GM10248 (cell line): Measurements from ENCODE around the gene TRMU.

Source experiments
- CTCF ChIA-PET: fragments of 300-600 bp; sonication (Branson Sonifier 250); formaldehyde crosslinking; extraction: SDS; loops from one replicate; lab custom pipeline; 2021; ENCODE audit warnings: antibody characterized with exemption; lab: Yijun Ruan, JAX
- POLR2A ChIA-PET: fragments of 350-650 bp; sonication (Branson Sonifier 250); formaldehyde crosslinking; extraction: SDS; loops from one replicate; lab custom pipeline; 2020; ENCODE audit warnings: antibody characterized with exemption; lab: Yijun Ruan, JAX
- DNase-seq: peaks from one replicate; pipeline ENCODE4 v3.0.0; 2012; ENCODE audit errors: extremely low spot score
- CTCF ChIP-seq: IDR thresholded peaks from 2 replicates; pipeline ENCODE4 v1.5.1; 2012; ENCODE audit warnings: mild to moderate bottlenecking, low read depth; ENCODE audit errors: extremely low read depth, missing control alignments, control extremely low read depth

Gene TRMU

DNA sequence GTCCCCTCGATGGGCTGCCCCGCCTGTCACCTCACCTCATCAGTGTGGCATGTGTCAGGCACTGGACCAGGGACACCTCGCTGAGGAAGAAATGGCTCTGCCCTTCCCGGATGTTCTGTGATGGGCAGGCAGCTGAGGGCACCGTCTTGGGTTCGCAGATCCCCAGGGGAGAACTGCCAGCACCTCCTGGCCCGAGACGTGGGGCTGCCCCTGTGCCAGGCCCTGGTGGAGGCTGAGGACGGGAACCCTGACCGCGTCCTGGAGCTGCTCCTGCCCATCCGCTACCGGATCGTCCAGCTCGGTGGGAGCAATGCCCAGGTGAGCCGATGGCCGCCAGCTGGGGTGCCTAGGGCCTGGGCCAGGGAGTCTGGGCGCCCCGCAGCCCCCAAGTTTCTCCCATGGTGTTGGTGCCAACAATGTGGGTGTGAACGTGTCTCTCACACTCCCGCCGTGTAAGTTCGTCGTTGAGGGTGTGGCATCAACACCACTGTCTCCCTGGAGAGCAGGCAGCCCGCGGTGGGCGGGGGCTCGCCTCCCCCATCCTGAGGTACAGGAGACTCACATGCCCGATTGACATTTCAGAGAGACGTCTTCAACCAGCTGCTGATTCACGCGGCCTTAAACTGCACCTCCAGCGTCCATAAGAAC is 46.1 kb upstream of the TRMU start:
- ChIA-PET CTCF (interaction anchor here (1.8 kb wide), 1 partner anchor 283 kb away, joined by 4 read pairs; no protein-coding TSS in a partner anchor), POLR2A (interaction anchor here (0.6 kb wide), 1 partner anchor 21 kb away, joined by 4 read pairs; the partner anchor contains the start of gene TTC38)
- no peak for TF ChIP-seq CTCF
- no peak for DNase-seq

DNA sequence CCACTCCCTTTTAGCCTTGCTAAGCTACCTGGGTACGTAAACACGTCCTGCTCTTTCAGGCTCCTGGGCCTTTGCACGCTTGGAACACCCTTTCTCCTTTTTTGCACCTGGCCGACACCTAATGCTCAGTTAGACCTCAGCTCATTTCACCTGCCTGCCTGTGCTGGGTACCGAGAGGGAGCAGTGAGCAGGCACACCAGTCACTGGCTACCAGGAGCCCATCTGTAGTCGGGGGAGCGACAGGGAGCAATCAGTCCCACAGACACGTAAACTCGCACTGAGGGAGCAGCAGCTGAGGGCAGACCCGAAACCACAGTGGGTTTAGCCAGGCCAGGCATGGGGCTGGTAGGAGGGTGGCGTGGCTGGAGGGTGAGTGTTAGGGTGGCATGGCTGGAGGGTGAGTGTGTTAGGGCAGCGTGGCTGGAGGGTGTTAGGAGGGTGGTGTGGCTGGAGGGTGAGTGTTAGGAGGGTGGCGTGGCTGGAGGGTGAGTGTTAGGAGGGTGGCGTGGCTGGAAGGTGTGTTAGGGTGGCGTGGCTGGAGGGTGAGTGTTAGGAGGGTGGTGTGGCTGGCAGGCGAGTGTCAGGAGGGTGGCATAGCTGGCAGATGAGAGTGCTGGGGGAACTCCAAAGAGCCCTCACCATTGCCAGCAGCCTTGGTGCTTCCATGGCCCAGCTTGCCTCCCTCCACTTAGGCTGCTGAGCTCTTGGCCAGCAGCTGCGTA is 45.2 kb upstream of the TRMU start:
- ChIA-PET CTCF (interaction anchor here (1.2 to 1.8 kb wide), 2 partner anchors 23 to 284 kb away, joined by 3 to 4 read pairs; no protein-coding TSS in a partner anchor), POLR2A (no interaction called here)
- DNase-seq = no peak
- no peak for TF ChIP-seq CTCF

DNA sequence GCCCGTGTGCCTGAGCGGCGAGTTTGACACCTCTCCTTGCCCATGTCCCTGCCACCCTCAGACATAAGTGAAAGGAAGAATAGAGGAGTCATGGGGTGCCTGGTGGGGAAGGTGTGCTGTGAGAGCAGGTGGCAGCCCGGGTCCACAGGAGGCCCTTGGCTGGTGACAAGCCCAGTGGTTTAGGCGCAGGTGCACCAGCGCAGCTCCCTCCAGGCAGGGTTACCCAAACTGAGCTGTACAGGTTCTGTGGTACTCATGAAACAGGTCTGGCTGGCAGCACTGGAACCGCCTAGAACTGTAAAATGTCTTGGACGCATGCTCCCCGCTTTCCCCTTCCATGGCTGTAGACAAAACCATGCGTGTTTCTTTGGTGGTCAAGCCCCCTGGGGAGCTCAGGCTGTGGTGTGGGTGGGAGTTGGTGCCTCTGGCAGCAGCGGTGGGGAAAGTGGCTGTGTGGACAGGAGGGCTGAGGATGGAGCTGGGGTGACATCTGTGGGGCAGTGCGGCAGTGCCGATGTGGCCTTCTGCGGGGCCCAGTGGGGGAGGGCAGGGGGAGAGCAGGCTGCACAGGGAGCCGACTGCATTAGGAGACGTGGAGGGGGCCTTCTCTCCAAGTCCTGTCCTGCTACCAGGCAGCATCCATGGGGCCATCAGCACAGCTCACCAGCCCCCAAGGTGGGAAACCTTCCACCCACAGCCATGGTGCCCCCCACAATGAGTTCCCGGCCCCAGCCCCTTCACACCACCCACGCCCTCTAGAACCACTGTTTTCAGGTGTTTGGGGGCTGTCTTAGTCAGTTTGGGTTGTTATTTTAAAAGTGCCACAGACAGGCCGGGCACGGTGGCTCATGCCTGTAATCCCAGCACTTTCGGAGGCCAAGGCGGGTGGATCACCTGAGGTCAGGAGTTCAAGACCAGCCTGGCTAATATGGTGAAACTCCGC is 44.4 kb upstream of the TRMU start:
- no peak for DNase-seq
- CTCF ChIA-PET = interaction anchor here (1.2 to 1.8 kb wide), 2 partner anchors 24 to 285 kb away, joined by 3 to 4 read pairs; no protein-coding TSS in a partner anchor
- TF ChIP-seq CTCF = no peak
- POLR2A ChIA-PET = no interaction called here

DNA sequence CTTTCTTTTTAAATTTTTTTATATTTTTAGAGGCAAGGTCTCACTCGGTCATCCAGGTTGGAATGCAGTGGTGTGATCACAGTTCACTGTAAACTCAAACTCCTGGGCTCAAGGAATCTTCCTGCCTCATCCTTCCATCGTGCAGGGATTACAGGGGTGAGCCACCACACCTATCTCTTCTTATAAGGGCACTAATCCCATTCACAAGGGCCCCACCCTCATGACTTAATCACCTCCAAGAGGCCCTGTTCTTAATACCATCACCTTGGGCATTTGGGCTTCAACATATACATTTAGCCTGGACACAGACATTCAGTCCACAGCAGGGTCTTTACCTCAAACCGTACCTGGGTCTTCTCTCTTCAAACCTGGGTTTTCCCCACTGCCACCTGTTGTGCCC is 43.3 kb upstream of the TRMU start:
- no peak for DNase-seq
- no peak for TF ChIP-seq CTCF
- ChIA-PET POLR2A (no interaction called here), CTCF (no interaction called here)

DNA sequence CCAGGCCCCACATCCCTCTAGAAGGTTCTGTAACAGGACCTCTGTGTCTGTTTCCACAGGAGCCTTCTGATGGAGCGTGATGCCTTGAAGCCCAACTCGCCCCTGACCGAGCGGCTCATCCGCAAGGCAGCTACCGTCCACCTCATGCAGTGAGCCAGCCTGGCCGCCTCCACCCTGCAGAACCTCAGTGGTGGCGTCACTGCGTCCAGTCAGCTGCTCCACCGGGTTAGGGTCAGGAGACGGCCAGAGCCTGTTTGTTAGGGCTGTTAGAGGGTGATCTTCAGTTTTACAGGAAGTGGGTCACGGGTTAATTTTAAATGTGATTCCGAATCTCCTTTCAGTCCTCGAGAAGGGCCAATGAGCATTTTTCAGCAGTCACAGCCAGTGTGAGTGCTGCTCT is 42.8 kb upstream of the TRMU start:
- POLR2A ChIA-PET = no interaction called here
- DNase-seq = no peak
- no peak for TF ChIP-seq CTCF
- CTCF ChIA-PET = no interaction called here
